Stomach (tissue), 9 donors: ENCODE data around the gene FBXO45. TPM values are rescaled to one million over a fixed set of nuclear protein-coding genes. Genes with fewer than 3 reads are reported as not detected.
"Not testable (repeated sequence)": the region's sequence is repeated elsewhere in the genome, so short reads cannot be mapped to it uniquely, and the experiment has no call there.

Experiments
- DNase-seq, 2 donors: peaks; one replicate each; pipeline versions ENCODE4 v3.0.0 to v3.0.0-alpha.2; 2013 to 2019
- H3K27ac ChIP-seq, 5 donors: fragments of 200-600 bp in 4 of 5; sonication (generic) in 4 of 5; one replicate each; pipeline ENCODE4 v1.5.1; 2013 to 2019; ENCODE audit warnings: mild to moderate bottlenecking in 1 of 5, moderate library complexity in 1 of 5
- H3K27me3 ChIP-seq, 3 donors: fragments of 200-600 bp; sonication (generic); one replicate each; pipeline ENCODE4 v1.5.1; 2017 to 2019; ENCODE audit warnings: mixed run types in 1 of 3
- H3K36me3 ChIP-seq, 4 donors: fragments of 200-600 bp; sonication (generic); 1 replicate in 3 of 4; 2 replicates in 1 of 4; pipeline ENCODE4 v1.5.1; 2016 to 2019
- H3K4me1 ChIP-seq, 4 donors: fragments of 200-600 bp; sonication (generic); one replicate each; pipeline ENCODE4 v1.5.1; 2016 to 2019
- H3K4me3 ChIP-seq, 4 donors: fragments of 200-600 bp; sonication (generic) in 3 of 4; one replicate each; pipeline ENCODE4 v1.5.1; 2016 to 2019; ENCODE audit warnings: mild to moderate bottlenecking in 1 of 4
- H3K9me3 ChIP-seq, 4 donors: fragments of 200-600 bp; sonication (generic); one replicate each; pipeline ENCODE4 v1.5.1; 2016 to 2019
- EP300 ChIP-seq: sonication (generic); formaldehyde crosslinking; IDR thresholded peaks from one replicate; pipeline ENCODE4 v1.6.1; 2017; ENCODE audit warnings: antibody characterized with exemption
- POLR2A ChIP-seq, 4 donors: fragments of 450-650 bp; IDR thresholded peaks; one replicate each; pipeline ENCODE4 v1.6.1; 2016; ENCODE audit warnings: antibody characterized with exemption in 4 of 4, control low read depth in 2 of 4, mild to moderate bottlenecking in 1 of 4, moderate library complexity in 1 of 4
- POLR2AphosphoS5 ChIP-seq, 3 donors: sonication (generic); formaldehyde crosslinking; IDR thresholded peaks; one replicate each; pipeline ENCODE4 v1.6.1; 2016; ENCODE audit warnings: antibody characterized with exemption in 3 of 3
- WGBS, 5 donors: extraction: QIAGEN DNeasy Blood & Tissue Kit in 3 of 5; methylation state at CpG; one replicate each; pipeline versions ENCODE4 v1.1.5 to v1.1.7; 2013 to 2018; 5-methylcytosine and 5-hydroxymethylcytosine counted together
- intact Hi-C: fragments of 100-400 bp; cut with DNase I; formaldehyde crosslinking; loops from one replicate; pipeline ENCODE4 v1.15.1; 2023; ENCODE audit warnings: low total_unique reads
- polyA plus RNA-seq, 3 donors: library from polyadenylated mRNA; stranded (reverse); fragments of 200-250 nt; gene quantifications; one replicate each; pipeline ENCODE4 v1.2.3, GENCODE V29; 2013
- total RNA-seq, 5 donors: library from RNA; depleted of rRNA; stranded (reverse); fragments of >200 nt; gene quantifications; one replicate each; pipeline versions ENCODE4 v1.1.0 to v1.2.3, GENCODE V29; 2014 to 2016
- TF ChIP-seq, protein P1 (sequence below), 7 experiments: fragments of 450-650 bp in 4 of 7; fragments of 200-600 bp in 3 of 7; sonication (generic) in 3 of 7; IDR thresholded peaks; one replicate each; pipeline ENCODE4 v1.5.1; 2016 to 2019; ENCODE audit warnings: antibody characterized with exemption in 7 of 7, control low read depth in 2 of 7, mild to moderate bottlenecking in 1 of 7
- donor health status: healthy with polysubstance abuse.
- donor health status: Bipolar disorder and iron deficiency.
- donor health status: healthy.

The FBXO45 gene
- total and polyA plus RNA-seq, 8 donors = 1.2 to 12.1 (median 4.2) TPM

DNA sequence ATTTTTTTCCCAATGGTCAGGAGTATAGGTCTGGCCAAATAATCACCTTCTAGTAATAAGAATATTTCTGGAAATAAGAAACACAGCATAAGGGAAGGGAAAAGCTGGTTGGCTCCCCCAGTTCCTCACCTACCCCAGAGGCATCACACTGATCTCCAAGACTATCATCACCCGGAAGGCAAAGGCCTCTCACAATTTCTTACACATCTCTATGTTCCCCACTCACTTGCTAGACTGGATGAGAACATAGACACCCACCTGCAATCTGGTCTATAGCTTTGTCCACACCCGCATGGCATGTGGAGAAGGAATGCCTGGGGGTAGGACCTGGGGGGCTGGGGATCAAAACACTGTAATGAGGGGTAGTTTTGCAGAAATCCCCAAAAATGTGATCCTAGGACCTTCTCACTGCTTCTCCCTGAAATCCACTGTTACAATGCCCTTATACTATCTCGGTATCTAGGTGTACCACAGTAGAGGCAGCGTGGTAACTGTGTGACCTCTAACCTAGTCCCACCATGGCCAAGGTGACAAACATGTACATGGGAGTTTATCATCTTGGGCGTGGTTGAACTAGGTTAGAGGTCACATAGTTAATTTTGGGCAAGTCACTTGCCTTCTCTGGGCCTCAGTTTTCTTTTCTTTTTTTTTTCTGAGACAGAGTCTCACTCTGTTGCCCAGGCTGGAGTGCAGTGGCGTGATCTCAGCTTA lies 41.5 kb downstream of the FBXO45 start:
- intact Hi-C loops = loop anchor here (5.0 kb wide), 1 partner anchor 77 kb away; no protein-coding TSS in a partner anchor

DNA sequence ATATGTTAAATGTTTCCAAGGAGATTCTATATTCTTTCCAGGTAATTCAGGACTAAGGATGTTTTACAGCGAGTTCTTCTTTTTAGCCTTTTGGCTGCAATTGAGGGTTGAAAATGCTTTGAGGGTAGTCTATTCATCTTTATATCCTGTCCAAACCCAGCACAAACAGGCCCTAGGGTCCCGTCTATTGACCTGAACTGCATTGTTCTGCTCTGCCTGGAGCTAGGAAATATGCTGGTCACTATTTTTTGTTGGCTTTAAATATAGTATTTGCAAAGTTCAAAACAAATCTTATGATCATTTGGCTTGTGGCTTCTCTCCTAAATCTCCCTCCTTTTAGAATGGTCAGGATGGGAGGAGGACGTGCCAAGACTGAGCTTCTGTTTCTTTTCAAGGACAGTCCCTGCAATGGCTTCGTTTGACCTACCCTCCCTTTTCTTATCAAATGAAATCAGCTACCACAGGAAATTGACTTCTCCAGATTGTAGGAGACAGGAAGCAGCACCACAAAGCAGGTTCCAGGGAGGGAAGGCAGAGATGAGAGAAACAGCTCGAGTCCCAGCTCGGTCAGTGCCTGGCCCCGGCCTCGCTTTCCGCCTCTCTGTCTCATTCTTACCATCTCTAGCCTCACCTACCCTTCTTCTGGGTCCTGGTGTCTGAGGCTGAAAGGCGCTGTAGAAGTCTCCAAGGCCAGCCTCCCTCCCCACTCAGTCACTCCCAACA lies 43.5 kb downstream of the FBXO45 start:
- intact Hi-C loops = no loop called here
- Histone ChIP-seq H3K27ac (peak overlapping the region in 4 of 5 donors; percentile 54 to 74 (median 67)), H3K4me1 (peaks cover 10 to 36% (median 27%) of the 10 kb centered on the region in 4 donors), H3K9me3 (no peaks in the 10 kb centered on the region), H3K36me3 (no peaks in the 10 kb centered on the region), H3K4me3 (no peak overlapping the region), H3K27me3 (no peaks in the 10 kb centered on the region)
- WGBS, 5 donors = 57 to 75% (median 66%) methylated on average over 10 of the region's 10 CpGs
- TF ChIP-seq POLR2A (IDR thresholded peaks at IDR 0.05) = no peak
- TF ChIP-seq, protein P1, sequence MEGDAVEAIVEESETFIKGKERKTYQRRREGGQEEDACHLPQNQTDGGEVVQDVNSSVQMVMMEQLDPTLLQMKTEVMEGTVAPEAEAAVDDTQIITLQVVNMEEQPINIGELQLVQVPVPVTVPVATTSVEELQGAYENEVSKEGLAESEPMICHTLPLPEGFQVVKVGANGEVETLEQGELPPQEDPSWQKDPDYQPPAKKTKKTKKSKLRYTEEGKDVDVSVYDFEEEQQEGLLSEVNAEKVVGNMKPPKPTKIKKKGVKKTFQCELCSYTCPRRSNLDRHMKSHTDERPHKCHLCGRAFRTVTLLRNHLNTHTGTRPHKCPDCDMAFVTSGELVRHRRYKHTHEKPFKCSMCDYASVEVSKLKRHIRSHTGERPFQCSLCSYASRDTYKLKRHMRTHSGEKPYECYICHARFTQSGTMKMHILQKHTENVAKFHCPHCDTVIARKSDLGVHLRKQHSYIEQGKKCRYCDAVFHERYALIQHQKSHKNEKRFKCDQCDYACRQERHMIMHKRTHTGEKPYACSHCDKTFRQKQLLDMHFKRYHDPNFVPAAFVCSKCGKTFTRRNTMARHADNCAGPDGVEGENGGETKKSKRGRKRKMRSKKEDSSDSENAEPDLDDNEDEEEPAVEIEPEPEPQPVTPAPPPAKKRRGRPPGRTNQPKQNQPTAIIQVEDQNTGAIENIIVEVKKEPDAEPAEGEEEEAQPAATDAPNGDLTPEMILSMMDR (IDR thresholded peaks at IDR 0.05) = no peak
- TF ChIP-seq POLR2AphosphoS5 (IDR thresholded peaks at IDR 0.05) = no peak
- no peak for TF ChIP-seq EP300
- peak in 1 of 2 donors; percentile 20 for DNase-seq

More for the DNA sequence above, 41.5 kb downstream of the FBXO45 start:
- no peaks in the 10 kb centered on the region for H3K9me3 ChIP-seq
- peaks cover 0 to 5% (median 0%) of the 10 kb centered on the region in 3 donors for H3K27me3 ChIP-seq
- no peak for TF ChIP-seq POLR2AphosphoS5 (IDR thresholded peaks at IDR 0.05)
- no peak for TF ChIP-seq EP300
- TF ChIP-seq POLR2A (IDR thresholded peaks at IDR 0.05) = no peak
- H3K36me3 ChIP-seq = no peaks in the 10 kb centered on the region
- peak overlapping the region in 3 of 5 donors; percentile 40 to 69 (median 49) for H3K27ac ChIP-seq
- WGBS, 5 donors = 66 to 76% (median 71%) methylated on average over 6 of the region's 6 CpGs
- peaks cover 10 to 36% (median 27%) of the 10 kb centered on the region in 4 donors for H3K4me1 ChIP-seq
- H3K4me3 ChIP-seq = no peak overlapping the region
- DNase-seq = peak in 1 of 2 donors; percentile 15

DNA sequence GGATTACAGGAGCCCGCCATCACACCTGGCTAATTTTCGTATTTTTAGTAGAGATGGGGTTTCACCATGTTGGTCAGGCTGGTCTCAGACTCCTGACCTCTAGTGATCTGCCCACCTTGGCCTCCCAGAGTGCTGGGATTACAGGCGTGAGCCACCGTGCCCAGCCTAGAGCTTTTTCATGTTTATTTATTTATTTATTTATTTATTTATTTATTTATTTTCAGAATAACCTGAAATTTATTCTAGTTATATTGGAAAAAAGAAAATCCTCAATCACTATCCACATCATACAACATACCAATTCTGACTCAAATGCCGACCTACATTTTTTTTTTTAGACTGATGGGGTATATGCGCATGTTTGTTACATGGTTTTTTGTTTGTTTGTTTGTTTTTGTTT lies 46.8 kb downstream of the FBXO45 start:
- 89 to 97% (median 94%) methylated on average over 6 of the region's 6 CpGs for WGBS, 5 donors
- H3K9me3 ChIP-seq, H3K27ac ChIP-seq, H3K27me3 ChIP-seq, intact Hi-C loops, H3K4me3 ChIP-seq, DNase-seq, H3K36me3 ChIP-seq: not testable (repeated sequence)
- H3K4me1 ChIP-seq = peaks cover 0 to 38% (median 22%) of the 10 kb centered on the region in 4 donors

DNA sequence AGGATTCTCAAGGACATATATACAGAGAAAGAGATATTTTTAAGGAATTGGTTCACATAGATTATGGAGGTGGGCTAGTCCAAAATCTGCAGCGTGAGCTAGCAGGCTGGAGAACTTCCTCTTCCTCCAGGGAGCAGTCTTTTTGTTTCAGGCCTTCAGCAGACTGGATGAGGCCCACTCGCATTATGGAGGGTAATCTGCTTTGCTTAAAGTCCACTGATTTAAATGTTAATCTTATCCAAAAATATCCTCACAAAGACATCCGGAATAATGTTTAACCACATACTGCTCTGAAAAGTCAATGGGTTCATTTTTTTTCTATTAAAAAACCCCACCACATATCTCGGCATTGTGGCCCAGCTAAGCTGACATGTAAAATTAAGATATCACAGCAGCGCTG lies 48.8 kb downstream of the FBXO45 start:
- intact Hi-C loops = no loop called here
- WGBS, 5 donors = 34 to 51% (median 40%) methylated on average over 5 of the region's 5 CpGs
- TF ChIP-seq POLR2AphosphoS5 (IDR thresholded peaks at IDR 0.05) (no peak), EP300 (no peak), POLR2A (IDR thresholded peaks at IDR 0.05) (no peak)
- TF ChIP-seq, protein P1 (IDR thresholded peaks at IDR 0.05) = no peak
- Histone ChIP-seq H3K4me1 (peaks cover 0 to 22% (median 12%) of the 10 kb centered on the region in 4 donors), H3K36me3 (no peaks in the 10 kb centered on the region), H3K9me3 (no peaks in the 10 kb centered on the region), H3K27ac (peak overlapping the region in 1 of 5 donors; percentile 7), H3K27me3 (no peaks in the 10 kb centered on the region), H3K4me3 (no peak overlapping the region)
- DNase-seq = peak in 1 of 2 donors; percentile 16

DNA sequence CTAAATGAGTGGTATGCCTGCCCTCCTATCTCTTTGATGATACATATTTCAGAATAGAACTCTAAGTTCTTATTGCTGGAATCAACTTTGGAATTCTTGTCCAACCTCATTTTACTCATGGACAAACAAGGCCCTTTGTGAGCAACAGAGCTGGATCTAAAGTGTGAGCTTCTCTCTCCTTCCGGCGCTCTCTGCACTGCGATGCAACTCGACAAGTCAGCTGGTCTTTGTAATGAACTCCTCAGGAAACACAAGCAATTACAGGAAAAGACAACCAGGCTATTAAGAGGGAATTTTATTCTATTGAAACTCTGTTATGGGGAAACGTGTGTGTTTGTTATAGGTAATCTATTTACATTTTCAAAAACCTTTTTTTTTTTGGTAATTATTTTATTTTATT lies 50.8 kb downstream of the FBXO45 start:
- H3K27ac ChIP-seq = peak overlapping the region in 3 of 5 donors; percentile 4 to 59 (median 57)
- intact Hi-C loops = no loop called here
- TF ChIP-seq, protein P1 (IDR thresholded peaks at IDR 0.05) = no peak

DNA sequence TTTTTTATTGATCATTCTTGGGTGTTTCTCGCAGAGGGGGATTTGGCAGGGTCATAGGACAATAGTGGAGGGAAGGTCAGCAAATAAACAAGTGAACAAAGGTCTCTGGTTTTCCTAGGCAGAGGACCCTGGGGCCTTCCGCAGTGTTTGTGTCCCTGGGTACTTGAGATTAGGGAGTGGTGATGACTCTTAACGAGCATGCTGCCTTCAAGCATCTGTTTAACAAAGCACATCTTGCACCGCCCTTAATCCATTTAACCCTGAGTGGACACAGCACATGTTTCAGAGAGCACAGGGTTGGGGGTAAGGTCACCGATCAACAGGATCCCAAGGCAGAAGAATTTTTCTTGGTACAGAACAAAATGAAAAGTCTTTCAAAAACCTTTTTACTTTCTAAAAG lies 51.2 kb downstream of the FBXO45 start:
- peak overlapping the region in 4 of 5 donors; percentile 35 to 71 (median 64) for H3K27ac ChIP-seq
- intact Hi-C loops, H3K27me3 ChIP-seq: not testable (repeated sequence)

More for the DNA sequence above, 50.8 kb downstream of the FBXO45 start:
- Histone ChIP-seq H3K36me3 (no peaks in the 10 kb centered on the region), H3K4me3 (no peak overlapping the region), H3K9me3 (no peaks in the 10 kb centered on the region), H3K27me3 (no peaks in the 10 kb centered on the region), H3K4me1 (peaks cover 0 to 23% (median 7%) of the 10 kb centered on the region in 4 donors)
- peak in 1 of 2 donors; percentile 57 for DNase-seq
- 48 to 66% (median 54%) methylated on average over 5 of the region's 5 CpGs for whole genome bisulfite sequencing, 5 donors

More for the DNA sequence above, 51.2 kb downstream of the FBXO45 start:
- 38 to 76% (median 53%) methylated on average over 2 to 5 of the region's 5 CpGs for WGBS, 5 donors
- DNase-seq, H3K4me3 ChIP-seq, H3K36me3 ChIP-seq, H3K9me3 ChIP-seq: not testable (repeated sequence)
- peaks cover 0 to 23% (median 7%) of the 10 kb centered on the region in 4 donors for H3K4me1 ChIP-seq
